ENCODE data around the gene TMEM170B. TPM values are rescaled to one million over a fixed set of nuclear protein-coding genes. Genes with fewer than 3 reads are reported as not detected.

The TMEM170B gene
- total RNA-seq, 1 experiment from 2014 or later: 3.9 TPM

DNA sequence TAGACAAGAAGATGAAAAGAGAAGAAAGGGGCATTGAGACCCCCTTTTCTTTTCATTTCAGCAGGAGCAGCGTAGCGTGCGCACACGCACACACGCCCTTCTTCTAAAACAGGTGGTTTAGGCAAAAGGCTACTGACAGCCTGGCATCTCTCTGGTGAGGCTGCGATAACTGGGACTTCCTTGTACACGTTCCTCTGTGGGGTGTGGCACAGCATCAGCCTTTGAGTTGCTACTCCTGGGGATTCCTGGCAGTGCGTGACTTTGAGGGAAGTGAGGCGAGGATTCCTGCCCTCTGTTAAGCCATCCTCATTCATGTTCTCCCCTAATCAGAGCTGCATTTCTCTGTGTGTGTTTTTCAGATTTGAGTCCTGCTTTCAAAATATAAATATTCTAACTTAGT is 94.7 kb downstream of the TMEM170B start:
- H3K4me1 ChIP-seq (replicated peaks; ENCODE audit: insufficient read depth): peaks cover 9% of the 10 kb centered on the region
- no peaks in the 10 kb centered on the region for H3K9me2 ChIP-seq (ENCODE audit: insufficient read depth)
- ChIA-PET POLR2A (ENCODE audit: unreplicated experiment) (interaction anchor here (0.5 to 0.6 kb wide), 2 partner anchors 43 to 422 kb away, joined by 3 to 9 read pairs; no protein-coding TSS in a partner anchor), CTCF (interaction anchor here (1.4 kb wide), 1 partner anchor 33 kb away, joined by 3 read pairs; no protein-coding TSS in a partner anchor)
- intact Hi-C loops (cut with micrococcal nuclease; ENCODE audit: unreplicated experiment): loop anchor here (1.0 kb wide), 3 partner anchors 18 to 34 kb away; no protein-coding TSS in a partner anchor
- no TSS peak for BruUV-seq (replicated peaks)
- TF ChIP-seq, protein P1, sequence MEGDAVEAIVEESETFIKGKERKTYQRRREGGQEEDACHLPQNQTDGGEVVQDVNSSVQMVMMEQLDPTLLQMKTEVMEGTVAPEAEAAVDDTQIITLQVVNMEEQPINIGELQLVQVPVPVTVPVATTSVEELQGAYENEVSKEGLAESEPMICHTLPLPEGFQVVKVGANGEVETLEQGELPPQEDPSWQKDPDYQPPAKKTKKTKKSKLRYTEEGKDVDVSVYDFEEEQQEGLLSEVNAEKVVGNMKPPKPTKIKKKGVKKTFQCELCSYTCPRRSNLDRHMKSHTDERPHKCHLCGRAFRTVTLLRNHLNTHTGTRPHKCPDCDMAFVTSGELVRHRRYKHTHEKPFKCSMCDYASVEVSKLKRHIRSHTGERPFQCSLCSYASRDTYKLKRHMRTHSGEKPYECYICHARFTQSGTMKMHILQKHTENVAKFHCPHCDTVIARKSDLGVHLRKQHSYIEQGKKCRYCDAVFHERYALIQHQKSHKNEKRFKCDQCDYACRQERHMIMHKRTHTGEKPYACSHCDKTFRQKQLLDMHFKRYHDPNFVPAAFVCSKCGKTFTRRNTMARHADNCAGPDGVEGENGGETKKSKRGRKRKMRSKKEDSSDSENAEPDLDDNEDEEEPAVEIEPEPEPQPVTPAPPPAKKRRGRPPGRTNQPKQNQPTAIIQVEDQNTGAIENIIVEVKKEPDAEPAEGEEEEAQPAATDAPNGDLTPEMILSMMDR (conservative IDR thresholded peaks at IDR 0.05): no peak
- no peak for TF ChIP-seq EZH2 (IDR thresholded peaks at IDR 0.05; ENCODE audit: low read depth)
- no peaks in the 10 kb centered on the region for H3F3A ChIP-seq (ENCODE audit: insufficient read depth, low read depth)
- H3K27me3 ChIP-seq (ENCODE audit: insufficient read depth, low read depth): no peaks in the 10 kb centered on the region
- H3K4me3 ChIP-seq: no peak overlapping the region
- no peaks in the 10 kb centered on the region for H4K20me1 ChIP-seq (ENCODE audit: insufficient read depth)
- peak; percentile 82 for DNase-seq
- no peaks in the 10 kb centered on the region for H3K79me2 ChIP-seq (ENCODE audit: low read depth)
- peak overlapping the region; percentile 27 for H3K4me2 ChIP-seq
- H3K9me3 ChIP-seq (ENCODE audit: insufficient read depth, low read depth): no peaks in the 10 kb centered on the region
- H3K36me3 ChIP-seq (ENCODE audit: low read depth): no peaks in the 10 kb centered on the region
- no peak overlapping the region for H2AFZ ChIP-seq
- peak overlapping the region; percentile 18 for H3K27ac ChIP-seq

DNA sequence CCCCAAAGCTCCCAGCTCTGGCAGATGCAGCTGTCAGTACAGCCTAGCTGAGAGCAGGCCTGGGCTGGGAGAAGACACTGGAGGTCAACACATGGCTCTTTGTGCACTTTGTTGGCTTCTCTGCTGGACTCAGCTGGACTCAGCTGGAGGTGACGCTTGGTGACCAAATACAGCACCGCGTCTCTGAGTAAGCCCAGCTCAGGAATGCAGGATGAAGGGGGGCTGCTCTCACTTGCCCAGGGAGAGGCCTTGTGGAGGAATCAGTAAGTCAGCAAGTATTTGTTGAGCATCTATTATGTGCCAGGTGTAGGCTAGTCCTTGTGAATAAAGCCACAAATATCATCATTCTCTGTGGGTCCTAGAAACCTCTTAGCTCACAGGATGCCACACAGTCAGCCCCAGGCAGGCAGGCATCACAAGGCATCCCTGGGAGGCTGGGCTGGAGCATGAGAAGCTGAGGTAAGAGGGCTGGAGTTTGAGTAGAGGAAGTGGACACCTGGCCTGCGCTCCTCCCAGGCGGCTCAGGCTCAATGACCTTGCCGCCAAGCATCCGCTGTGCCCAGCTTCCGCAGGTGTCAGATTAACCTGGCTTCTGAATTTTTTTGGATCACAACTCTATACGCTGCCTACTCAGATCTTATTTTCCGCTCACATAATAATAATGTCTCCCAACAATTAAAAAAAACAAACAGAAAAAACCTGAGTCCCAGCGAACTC is 95.4 kb downstream of the TMEM170B start:
- Histone ChIP-seq H3K79me2 (ENCODE audit: low read depth) (no peaks in the 10 kb centered on the region), H3K4me2 (peak overlapping the region; percentile 27), H4K20me1 (ENCODE audit: insufficient read depth) (no peaks in the 10 kb centered on the region), H3K9me2 (ENCODE audit: insufficient read depth) (no peaks in the 10 kb centered on the region), H3K27me3 (ENCODE audit: insufficient read depth, low read depth) (no peaks in the 10 kb centered on the region), H3K9me3 (ENCODE audit: insufficient read depth, low read depth) (no peaks in the 10 kb centered on the region), H3K4me1 (replicated peaks; ENCODE audit: insufficient read depth) (peaks cover 9% of the 10 kb centered on the region), H3K4me3 (no peak overlapping the region), H3F3A (ENCODE audit: insufficient read depth, low read depth) (no peaks in the 10 kb centered on the region), H3K36me3 (ENCODE audit: low read depth) (no peaks in the 10 kb centered on the region), H2AFZ (no peak overlapping the region), H3K27ac (peak overlapping the region; percentile 18)
- BruUV-seq (replicated peaks): TSS peak; percentile 78
- ChIA-PET CTCF (interaction anchor here (1.4 kb wide), 1 partner anchor 34 kb away, joined by 3 read pairs; no protein-coding TSS in a partner anchor), POLR2A (ENCODE audit: unreplicated experiment) (interaction anchor here (0.5 to 0.6 kb wide), 4 partner anchors 44 to 716 kb away, joined by 3 to 20 read pairs (median 10); no protein-coding TSS in a partner anchor)
- TF ChIP-seq EZH2 (IDR thresholded peaks at IDR 0.05; ENCODE audit: low read depth): no peak
- TF ChIP-seq, protein P1 (conservative IDR thresholded peaks at IDR 0.05): no peak
- intact Hi-C loops (cut with micrococcal nuclease; ENCODE audit: unreplicated experiment): loop anchor here (1.0 kb wide), 4 partner anchors 17 to 35 kb away; no protein-coding TSS in a partner anchor
- DNase-seq: peak in 1 of 2 experiments; percentile 40

Other genes starting within 250 kb of the TMEM170B start
- 4.1 and 7.9 TPM in 2 replicates for gene ADTRP, start 241.1 kb downstream of the TMEM170B start, total RNA-seq (2021)

All from PC-9 (cell line).